ENCODE data around the gene LRFN3.

- TF ChIP-seq SUZ12 (IDR thresholded peaks at IDR 0.05) (no peak), BHLHE40 (IDR thresholded peaks at IDR 0.05; ENCODE audit: borderline replicate concordance) (no peak)
- TF ChIP-seq, protein P1, sequence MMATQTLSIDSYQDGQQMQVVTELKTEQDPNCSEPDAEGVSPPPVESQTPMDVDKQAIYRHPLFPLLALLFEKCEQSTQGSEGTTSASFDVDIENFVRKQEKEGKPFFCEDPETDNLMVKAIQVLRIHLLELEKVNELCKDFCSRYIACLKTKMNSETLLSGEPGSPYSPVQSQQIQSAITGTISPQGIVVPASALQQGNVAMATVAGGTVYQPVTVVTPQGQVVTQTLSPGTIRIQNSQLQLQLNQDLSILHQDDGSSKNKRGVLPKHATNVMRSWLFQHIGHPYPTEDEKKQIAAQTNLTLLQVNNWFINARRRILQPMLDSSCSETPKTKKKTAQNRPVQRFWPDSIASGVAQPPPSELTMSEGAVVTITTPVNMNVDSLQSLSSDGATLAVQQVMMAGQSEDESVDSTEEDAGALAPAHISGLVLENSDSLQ (IDR thresholded peaks at IDR 0.05), result no peak
These were observed 47.8 kb upstream of the LRFN3 start for GRCh38 chr19:35888398-35888797.
